ENCODE results near the gene TNN. TPM values are rescaled to one million over a fixed set of nuclear protein-coding genes. Genes with fewer than 3 reads are reported as not detected.
A peak's percentile ranks its signal among the peaks of the same experiment; 100 is the strongest.

The TNN gene
- total and polyA plus RNA-seq, 8 donors, result 0.06 to 1.1 (median 0.14) TPM; not detected in 5

DNA sequence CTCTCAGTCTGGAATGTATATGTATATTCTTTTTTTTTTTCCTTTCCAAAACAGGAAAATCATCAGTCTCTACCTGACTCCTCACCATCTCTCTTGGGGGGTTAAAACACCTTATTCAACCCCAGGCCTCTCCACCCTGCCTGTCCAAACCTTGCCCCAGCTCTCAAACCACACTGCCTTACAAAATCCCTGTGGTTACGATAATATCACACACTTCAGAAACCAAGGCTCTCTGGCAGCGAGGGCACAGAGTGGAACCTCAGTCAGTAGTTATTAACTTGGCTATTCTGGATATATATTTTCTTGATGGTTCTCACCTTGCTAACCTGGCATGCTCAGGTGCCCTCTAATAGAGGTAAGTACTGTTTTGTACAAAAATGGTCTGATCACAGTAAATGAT, 100.2 kb downstream of the TNN start:
- TF ChIP-seq EP300 (IDR thresholded peaks at IDR 0.05), result no peak
- TF ChIP-seq POLR2AphosphoS5 (IDR thresholded peaks at IDR 0.05), result no peak
- TF ChIP-seq, protein P1, sequence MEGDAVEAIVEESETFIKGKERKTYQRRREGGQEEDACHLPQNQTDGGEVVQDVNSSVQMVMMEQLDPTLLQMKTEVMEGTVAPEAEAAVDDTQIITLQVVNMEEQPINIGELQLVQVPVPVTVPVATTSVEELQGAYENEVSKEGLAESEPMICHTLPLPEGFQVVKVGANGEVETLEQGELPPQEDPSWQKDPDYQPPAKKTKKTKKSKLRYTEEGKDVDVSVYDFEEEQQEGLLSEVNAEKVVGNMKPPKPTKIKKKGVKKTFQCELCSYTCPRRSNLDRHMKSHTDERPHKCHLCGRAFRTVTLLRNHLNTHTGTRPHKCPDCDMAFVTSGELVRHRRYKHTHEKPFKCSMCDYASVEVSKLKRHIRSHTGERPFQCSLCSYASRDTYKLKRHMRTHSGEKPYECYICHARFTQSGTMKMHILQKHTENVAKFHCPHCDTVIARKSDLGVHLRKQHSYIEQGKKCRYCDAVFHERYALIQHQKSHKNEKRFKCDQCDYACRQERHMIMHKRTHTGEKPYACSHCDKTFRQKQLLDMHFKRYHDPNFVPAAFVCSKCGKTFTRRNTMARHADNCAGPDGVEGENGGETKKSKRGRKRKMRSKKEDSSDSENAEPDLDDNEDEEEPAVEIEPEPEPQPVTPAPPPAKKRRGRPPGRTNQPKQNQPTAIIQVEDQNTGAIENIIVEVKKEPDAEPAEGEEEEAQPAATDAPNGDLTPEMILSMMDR (IDR thresholded peaks at IDR 0.05), result no peak
- TF ChIP-seq POLR2A (IDR thresholded peaks at IDR 0.05), result no peak
- no peak overlapping the region for H3K4me3 ChIP-seq
- H3K27me3 ChIP-seq, result no peaks in the 10 kb centered on the region
- H3K36me3 ChIP-seq, result peaks cover 31 to 62% (median 51%) of the 10 kb centered on the region in 4 donors
- no peak for DNase-seq
- H3K4me1 ChIP-seq, result peaks cover 7 to 38% (median 10%) of the 10 kb centered on the region in 4 donors
- intact Hi-C loops (cut with DNase I; ENCODE audit: low total_unique reads), result loop anchor here (10.0 kb wide), 1 partner anchor 57 kb away; no protein-coding TSS in a partner anchor
- no peaks in the 10 kb centered on the region for H3K9me3 ChIP-seq
- no peak overlapping the region for H3K27ac ChIP-seq
- 89 to 99% (median 92%) methylated on average over 2 of the region's 2 CpGs for WGBS, 5 donors

DNA sequence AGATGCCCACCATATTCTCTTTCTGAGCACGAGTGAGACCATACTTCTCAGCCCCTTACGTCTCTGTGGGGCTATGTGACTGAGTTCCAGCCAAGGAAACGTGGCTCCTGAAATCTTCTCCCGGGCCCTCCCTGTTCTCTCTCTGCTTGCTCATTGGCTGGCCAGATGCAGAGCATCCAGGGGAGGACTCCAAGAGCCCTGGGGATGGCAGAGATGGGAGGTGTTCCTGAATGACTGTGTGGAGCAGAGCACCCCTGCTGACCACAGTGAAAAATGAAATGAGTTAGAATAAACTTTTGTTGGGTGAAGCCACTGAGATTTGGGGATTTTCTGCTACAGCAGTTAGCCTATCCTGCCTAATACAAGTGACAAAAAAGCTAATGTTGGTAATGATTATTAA, 101.1 kb downstream of the TNN start:
- DNase-seq, result no peak
- peaks cover 7 to 38% (median 10%) of the 10 kb centered on the region in 4 donors for H3K4me1 ChIP-seq
- H3K9me3 ChIP-seq, result no peaks in the 10 kb centered on the region
- H3K36me3 ChIP-seq, result peaks cover 26 to 61% (median 42%) of the 10 kb centered on the region in 4 donors
- WGBS, 5 donors, result 87 to 99% (median 95%) methylated on average over 4 of the region's 4 CpGs
- H3K4me3 ChIP-seq, result no peak overlapping the region
- peak overlapping the region in 1 of 5 donors; percentile 49 for H3K27ac ChIP-seq
- no peak for TF ChIP-seq EP300 (IDR thresholded peaks at IDR 0.05)
- TF ChIP-seq POLR2A (IDR thresholded peaks at IDR 0.05), result no peak
- TF ChIP-seq, protein P1 (IDR thresholded peaks at IDR 0.05), result no peak
- no peak for TF ChIP-seq POLR2AphosphoS5 (IDR thresholded peaks at IDR 0.05)
- intact Hi-C loops (cut with DNase I; ENCODE audit: low total_unique reads), result loop anchor here (10.0 kb wide), 1 partner anchor 56 kb away; no protein-coding TSS in a partner anchor
- H3K27me3 ChIP-seq, result no peaks in the 10 kb centered on the region

DNA sequence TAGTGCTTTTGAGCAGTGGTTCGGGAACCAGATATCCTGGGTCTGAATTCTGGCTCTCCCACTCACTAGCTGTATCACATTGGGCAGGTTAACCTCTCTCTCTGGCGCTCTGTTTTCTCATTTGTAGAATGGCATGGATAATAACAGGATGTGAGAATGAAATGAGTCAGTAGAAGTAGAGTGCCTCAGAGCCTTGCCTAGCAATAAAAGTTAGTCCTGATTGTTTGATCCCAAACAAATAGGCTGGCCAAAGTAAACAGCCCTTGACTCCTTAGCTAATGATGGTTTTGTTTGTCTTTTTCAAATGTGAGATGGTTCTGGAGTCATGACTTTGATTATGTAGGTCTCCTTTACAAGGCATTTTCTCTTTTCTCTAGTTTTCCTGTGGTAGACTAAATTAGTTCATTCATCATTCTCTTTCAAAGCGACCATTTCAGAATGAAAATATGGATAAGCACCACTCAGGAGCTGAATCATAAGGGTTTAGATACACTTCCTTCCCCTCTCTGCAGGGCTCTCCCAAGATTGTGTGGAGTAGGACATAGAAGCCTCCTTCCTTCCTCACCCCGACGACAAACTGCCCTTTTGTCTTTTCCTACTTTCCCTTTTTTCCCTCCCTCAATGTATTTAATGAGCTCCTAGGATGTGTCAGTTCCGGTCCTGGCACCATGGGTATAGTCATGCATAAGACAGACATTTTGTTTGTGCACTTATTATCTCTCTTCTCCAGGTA, 101.8 kb downstream of the TNN start:
- Histone ChIP-seq H3K4me1 (peaks cover 8 to 42% (median 13%) of the 10 kb centered on the region in 4 donors), H3K9me3 (no peaks in the 10 kb centered on the region), H3K4me3 (no peak overlapping the region), H3K27ac (peak overlapping the region in 2 of 5 donors; percentile 40 to 49), H3K27me3 (no peaks in the 10 kb centered on the region), H3K36me3 (peaks cover 20 to 56% (median 36%) of the 10 kb centered on the region in 4 donors)
- intact Hi-C loops (cut with DNase I; ENCODE audit: low total_unique reads), result loop anchor here (10.0 kb wide), 1 partner anchor 55 kb away; no protein-coding TSS in a partner anchor
- TF ChIP-seq POLR2AphosphoS5 (IDR thresholded peaks at IDR 0.05) (no peak), POLR2A (IDR thresholded peaks at IDR 0.05) (no peak), EP300 (IDR thresholded peaks at IDR 0.05) (no peak)
- TF ChIP-seq, protein P1 (IDR thresholded peaks at IDR 0.05), result no peak
- no peak for DNase-seq
- WGBS, 5 donors, result 50 to 68% (median 56%) methylated on average over 6 of the region's 6 CpGs

DNA sequence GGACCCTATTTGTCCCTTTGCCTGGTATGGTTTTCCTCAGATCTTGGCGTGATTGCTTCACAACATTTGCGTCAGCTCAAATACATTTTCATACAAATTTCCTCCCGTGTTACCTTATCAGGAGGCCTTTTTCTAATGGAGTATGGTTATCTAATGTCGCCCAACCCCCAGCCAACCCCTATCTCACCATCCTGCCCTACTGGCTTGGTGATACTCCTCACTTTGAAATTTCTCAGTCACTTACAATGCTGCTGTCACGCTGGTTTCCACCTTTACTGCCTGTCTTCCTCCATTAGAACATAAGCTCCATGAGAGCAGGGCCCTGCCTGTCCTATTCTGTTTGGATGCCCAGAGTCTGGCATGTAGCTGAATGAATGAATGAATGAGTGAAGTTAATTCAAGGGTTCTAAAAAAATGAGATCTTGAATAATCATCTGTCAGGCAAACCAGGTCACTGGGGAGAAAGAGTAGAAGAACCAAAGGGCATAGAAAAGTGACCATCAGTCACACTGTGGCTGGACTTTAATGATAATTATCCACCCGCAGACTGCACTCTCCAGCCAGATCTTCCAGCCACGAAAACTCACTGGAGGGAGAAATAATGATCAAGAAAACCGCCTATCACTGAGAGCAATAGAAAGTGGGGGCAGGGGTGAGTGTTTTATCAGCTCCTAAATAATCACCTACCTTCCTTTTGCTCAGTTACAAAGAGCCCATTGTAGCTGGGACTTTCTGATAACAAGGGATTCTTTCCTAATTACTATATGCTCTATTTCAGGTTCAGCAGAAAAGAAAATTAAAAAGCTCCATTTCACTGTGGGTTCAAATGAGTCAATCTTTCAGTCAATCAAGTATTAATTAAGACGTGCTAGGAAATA, 103.6 kb downstream of the TNN start:
- Histone ChIP-seq H3K4me3 (no peak overlapping the region), H3K9me3 (no peaks in the 10 kb centered on the region), H3K4me1 (peaks cover 8 to 48% (median 15%) of the 10 kb centered on the region in 4 donors), H3K27ac (no peak overlapping the region), H3K27me3 (no peaks in the 10 kb centered on the region), H3K36me3 (peaks cover 5 to 44% (median 22%) of the 10 kb centered on the region in 4 donors)
- TF ChIP-seq POLR2AphosphoS5 (IDR thresholded peaks at IDR 0.05), result no peak
- TF ChIP-seq, protein P1 (IDR thresholded peaks at IDR 0.05), result no peak
- no peak for TF ChIP-seq POLR2A (IDR thresholded peaks at IDR 0.05)
- no peak for TF ChIP-seq EP300 (IDR thresholded peaks at IDR 0.05)
- 52 to 72% (median 65%) methylated on average over 9 of the region's 9 CpGs for WGBS, 5 donors
- intact Hi-C loops (cut with DNase I; ENCODE audit: low total_unique reads), result no loop called here
- DNase-seq, result no peak

Measured in stomach (tissue), 9 donors.